Measurements from ENCODE around the gene MBTD1.
"Not testable (repeated sequence)": the region's sequence is repeated elsewhere in the genome, so short reads cannot be mapped to it uniquely, and the experiment has no call there.

Gene MBTD1

GRCh38 chr17:51189162-51189561 lies 70.7 kb downstream of the MBTD1 start:
- DNase-seq (ENCODE audit: low read depth in 2 of 2), result no peak

- no peak for DNase-seq (ENCODE audit: low read depth in 2 of 2)
These were observed 71.5 kb downstream of the MBTD1 start for GRCh38 chr17:51188271-51188833.

DNA sequence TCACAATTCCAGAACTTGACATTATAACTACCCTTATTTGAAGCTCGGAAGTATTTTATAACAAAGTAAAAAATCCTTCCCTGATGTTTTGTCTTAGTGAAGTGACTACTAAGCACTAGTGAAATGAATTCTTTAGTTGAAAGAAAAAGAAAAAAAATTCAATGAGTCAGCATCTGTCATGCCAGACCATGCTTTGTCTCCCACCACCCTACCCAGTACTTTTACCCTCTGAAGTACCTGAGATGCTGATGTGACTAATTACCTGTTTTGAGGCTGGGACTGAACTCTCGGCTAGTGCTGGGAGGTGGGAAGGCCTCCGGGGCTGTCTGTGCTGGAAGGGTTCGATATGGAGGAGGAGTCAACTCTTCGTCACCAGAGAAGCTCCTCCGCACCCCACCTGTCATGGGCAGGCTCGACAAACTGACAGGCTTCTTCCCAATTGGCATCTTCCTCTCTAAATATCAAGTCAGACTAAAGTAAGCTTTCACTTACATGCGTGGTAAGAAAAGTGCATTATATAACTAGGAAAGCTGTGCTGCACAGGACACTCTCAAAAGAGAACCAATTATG lies 74.0 kb downstream of the MBTD1 start:
- DNase-seq (ENCODE audit: low read depth in 2 of 2), result no peak

GRCh38 chr17:51184124-51184523 lies 75.7 kb downstream of the MBTD1 start:
- no peak for DNase-seq (ENCODE audit: low read depth in 2 of 2)

DNA sequence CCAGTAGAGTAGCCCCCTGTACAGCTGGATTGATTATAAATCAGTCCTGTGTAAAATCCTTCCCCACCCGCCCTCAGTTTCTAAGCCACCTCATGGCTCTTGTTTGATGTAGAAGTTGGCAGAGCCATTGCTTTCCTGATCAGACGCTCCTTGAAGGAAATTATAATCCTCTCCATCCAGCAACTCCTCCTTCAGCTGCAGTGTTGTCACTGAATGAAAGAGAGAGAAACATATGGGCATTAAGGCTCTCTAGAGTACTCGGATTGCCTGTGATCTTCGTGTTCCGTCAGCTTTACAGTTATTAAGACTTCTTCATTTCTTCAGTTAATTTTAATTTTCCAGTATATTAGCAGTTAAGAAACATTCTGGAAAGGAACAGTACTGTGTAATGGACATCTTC lies 79.4 kb downstream of the MBTD1 start:
- no peak for DNase-seq (ENCODE audit: low read depth in 2 of 2)

DNA sequence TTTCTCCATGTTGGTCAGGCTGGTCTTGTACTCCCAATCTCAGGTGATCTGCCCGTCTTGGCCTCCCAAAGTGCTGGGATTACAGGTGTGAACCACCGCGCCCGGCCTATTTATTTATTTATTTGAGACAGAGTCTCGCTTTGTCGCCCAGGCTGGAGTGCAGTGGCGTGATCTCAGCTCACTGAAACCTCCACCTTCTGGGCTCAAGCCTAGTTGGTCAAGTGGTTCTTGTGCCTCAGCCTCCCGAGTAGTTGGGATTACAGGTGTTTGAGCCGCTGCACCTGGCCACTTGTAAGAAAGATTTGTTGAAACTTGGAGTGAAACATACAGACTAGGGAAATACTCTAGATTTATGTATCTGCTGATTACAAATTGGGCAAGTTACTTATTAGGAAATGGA lies 87.8 kb downstream of the MBTD1 start:
- DNase-seq (ENCODE audit: low read depth in 2 of 2), result not testable (repeated sequence)

DNA sequence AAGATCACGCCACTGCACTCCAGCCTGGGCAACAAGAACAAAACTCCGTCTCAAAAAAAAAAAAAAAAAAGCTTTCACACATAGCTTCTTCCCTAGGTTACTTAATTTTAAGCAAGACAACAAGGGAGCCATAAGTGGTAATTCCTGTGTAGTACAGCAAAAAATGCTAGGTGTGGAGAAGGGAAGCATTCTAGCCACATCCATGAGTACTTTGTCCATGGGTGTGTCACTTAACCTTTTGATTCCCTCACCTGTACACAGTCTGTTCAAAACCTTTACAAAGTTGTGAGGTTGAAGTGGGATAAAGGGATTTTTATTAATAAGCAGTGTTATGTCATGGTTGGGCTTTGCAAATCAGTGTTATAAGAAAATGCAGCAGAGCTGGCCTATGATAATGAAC lies 89.1 kb downstream of the MBTD1 start:
- DNase-seq (ENCODE audit: low read depth in 2 of 2), result no peak

DNA sequence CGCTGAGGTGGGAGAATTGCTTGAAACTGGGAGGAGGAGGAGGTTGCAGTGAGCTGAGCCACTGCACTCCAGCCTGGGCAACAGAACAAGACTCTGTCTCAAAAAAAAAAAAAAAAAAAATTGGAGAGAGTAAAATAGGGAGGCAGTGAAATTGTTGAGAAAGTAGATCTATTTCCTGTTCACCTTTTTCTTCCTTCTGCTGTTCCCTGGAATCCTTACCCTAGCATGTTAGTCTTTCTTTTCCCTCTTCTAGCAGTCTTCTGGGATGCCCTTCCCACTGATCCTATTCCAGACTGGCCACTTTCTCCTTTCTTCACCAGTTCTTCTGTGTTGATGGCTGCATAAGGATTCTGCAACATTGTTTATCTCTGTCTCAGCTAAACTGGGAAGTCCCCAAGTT lies 90.5 kb downstream of the MBTD1 start:
- DNase-seq (ENCODE audit: low read depth in 2 of 2), result no peak

DNA sequence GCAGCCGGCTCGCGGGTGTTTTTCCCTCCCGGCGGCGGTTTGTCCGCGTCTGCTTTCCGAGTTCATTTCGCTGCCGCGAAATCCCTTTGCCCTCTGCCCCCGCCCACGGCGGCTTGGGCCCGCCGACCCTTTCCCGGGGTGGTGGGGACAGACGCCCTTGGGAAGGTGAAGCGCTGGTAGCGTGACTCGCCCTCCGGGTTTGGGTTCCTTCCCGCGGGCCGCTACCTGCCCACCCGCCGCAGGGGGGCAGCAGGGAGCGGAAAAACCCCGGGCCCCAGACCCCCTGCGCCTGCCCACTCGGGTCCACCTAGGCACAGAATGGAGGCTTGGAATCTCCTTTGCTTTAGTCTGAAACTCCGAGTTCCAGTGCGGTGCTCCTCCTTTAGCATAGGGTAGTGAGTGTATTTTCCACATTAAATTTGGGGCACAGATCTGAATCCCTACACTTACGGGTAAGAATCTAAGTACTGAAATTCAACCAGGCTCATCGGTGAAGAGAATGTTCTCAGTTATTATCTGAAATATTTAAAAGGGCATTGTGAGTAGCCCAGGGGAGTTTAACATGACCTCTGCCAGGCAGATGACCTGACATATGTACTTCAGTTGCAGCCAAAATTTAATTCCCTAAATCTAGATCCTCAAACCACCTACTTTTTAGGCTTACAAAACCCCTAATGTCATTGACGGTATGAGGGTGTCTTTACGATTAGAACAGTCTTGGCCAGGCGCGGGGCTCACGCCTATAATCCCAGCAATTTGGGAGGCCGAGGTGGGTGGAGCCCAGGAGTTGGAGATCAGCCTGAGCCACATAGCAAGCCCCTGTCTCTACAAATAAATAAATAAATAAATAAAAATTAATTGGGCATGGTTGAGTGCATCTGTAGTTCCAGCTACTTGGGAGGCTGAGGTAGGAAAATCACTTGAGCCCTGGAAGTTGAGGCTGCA lies 92.6 kb downstream of the MBTD1 start:
- peak; percentile 60 for DNase-seq (ENCODE audit: low read depth in 2 of 2)

GRCh38 chr17:51166198-51166986 lies 93.5 kb downstream of the MBTD1 start, which contains the start of gene NME2:
TSS of gene NME2 (plus strand) at chr17:51166411. CDS start at chr17:51166831, 420 bp downstream.
- DNase-seq (ENCODE audit: low read depth in 2 of 2), result peak; percentile 55 to 69

- DNase-seq (ENCODE audit: low read depth in 2 of 2), result no peak
These were observed 94.1 kb downstream of the MBTD1 start for GRCh38 chr17:51165680-51166197.

GRCh38 chr17:51164911-51165679 lies 94.8 kb downstream of the MBTD1 start:
- DNase-seq (ENCODE audit: low read depth in 2 of 2), result no peak

DNA sequence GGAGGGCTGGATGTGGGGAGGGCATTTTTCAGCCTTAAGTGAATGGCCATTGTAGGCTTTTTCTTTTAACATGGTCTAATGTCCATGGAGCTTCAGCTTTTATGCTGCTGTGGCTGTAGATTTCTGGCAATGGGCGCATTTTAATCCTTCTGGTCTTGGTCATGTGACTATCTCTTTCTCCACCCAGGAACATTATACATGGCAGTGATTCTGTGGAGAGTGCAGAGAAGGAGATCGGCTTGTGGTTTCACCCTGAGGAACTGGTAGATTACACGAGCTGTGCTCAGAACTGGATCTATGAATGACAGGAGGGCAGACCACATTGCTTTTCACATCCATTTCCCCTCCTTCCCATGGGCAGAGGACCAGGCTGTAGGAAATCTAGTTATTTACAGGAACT lies 98.3 kb downstream of the MBTD1 start:
- DNase-seq (ENCODE audit: low read depth in 2 of 2), result no peak

DNA sequence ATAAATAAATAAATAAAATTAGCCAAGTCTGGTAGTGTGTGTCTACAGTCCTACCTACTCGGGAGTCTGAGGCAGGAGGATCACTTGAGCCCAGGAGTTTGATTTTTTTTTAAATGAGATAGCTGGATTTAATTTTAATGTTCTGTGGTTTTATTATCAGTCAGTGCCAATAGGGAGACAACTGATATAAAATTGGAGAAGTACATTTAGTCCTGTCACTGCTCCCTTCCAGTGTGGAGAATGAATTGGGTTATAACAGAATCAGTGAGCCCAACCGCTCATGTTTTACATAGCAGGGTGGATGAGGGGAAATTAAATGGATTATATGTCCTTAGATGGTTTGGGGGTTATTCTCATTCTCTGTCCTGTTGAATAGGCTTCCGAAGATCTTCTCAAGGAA lies 100.2 kb downstream of the MBTD1 start:
- DNase-seq (ENCODE audit: low read depth in 2 of 2), result no peak

DNA sequence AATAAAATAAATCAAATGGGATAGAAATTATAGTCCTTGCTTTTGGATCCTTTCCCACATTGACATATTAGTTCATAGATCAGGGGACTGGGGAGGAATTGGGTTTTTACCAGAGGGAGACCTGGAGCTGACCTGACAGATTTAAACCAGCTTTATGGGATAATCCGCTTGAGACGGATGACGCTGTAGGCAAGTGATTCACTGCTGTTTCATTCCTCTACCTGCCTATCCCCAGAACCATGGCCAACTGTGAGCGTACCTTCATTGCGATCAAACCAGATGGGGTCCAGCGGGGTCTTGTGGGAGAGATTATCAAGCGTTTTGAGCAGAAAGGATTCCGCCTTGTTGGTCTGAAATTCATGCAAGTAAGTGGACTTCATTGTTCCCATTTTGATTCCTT lies 104.4 kb downstream of the MBTD1 start:
- no peak for DNase-seq (ENCODE audit: low read depth in 2 of 2)

- DNase-seq (ENCODE audit: low read depth in 2 of 2), result no peak
These were observed 105.7 kb downstream of the MBTD1 start for GRCh38 chr17:51154176-51154575.

DNA sequence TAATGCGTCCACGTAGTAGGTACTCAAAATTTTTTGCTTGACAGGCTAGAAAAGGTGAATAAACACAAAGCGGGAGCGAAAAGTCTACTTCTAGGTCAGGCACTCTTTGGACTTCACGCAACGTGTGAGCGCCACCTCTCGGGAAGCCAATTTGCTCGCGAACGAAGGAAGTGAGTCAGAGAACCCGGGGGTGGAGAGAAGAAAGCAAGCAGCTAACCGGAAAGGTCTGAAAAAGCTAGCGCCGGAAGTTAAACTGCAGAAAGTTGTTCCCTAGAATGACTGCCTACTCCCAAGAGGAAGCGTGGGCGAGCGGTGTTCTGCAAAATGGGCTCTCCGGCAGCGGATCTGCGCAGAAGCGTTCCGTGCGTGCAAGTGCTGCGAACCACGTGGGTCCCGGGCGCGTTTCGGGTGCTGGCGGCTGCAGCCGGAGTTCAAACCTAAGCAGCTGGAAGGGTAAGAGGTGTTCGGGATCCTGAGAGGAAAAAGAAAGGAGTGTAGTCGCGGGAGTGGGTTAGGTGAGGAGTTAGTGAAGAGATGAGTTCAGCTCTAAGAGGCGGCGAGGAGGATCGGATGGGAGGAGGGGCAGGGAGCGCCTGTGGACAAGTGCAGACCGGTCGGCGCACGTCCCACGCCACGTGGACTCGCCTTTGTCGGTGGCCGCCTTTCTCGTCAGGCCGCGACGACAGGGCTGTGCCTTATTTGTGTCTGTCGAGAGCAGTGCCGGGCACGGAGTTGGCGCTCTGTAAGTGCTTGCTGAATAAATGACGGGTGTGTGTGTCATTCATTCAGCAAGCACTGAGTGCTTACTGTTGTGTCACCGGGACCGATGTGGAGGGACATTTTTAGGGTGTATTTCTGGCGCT lies 106.4 kb downstream of the MBTD1 start, which contains the start of gene NME1:
NME1 (plus strand) TSS at position 350 of the 863 bp plus-strand sequence. CDS start 2,096 bp downstream, outside the sequence.
- DNase-seq (ENCODE audit: low read depth in 2 of 2), result peak; percentile 97 to 98

DNA sequence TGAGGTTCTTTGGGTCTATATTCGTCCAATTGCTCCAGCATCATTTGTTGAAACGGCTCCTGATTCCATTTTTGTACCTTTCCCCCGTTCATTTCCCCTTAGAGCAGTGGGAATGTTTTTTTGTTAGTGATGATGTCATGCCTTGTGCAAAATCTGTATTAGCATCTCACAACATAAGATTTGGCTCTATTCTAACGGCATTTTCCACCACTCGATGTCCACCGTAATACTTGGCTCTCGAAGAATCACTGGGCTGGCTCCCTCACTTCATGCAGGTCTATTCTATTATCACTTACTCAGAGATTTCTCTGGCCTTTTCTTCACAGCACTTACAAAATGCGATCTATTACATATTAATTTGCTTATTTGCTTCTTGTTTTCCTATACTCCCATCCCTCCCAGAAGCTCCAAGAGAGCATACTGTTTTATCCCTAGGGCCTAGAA lies 107.1 kb downstream of the MBTD1 start:
- no peak for DNase-seq (ENCODE audit: low read depth in 2 of 2)

GRCh38 chr17:51150932-51151331 lies 108.9 kb downstream of the MBTD1 start:
- DNase-seq (ENCODE audit: low read depth in 2 of 2), result no peak

DNA sequence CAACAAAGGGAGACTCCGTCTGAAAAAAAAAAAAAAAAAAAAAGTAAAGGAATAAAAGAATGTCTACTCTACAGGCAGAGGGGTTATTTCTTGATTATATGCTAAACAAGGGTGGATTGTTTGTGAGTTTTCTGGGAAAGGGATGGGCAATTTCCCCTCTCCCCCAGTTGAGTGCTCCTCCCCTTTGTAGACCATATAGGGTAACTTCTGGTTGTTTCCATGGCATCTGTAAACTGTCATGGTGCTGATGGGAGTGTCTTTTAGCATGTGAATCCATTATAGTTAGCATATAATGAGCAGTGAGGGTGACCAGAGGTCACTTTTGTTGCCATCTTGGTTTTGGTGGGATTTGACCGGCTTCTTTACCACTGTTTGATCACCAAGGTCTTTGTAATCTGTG lies 110.7 kb downstream of the MBTD1 start:
- no peak for DNase-seq (ENCODE audit: low read depth in 2 of 2)

All from activated CD4-positive, alpha-beta T cell treated with anti-CD3 and anti-CD28 coated beads for 24 hours (primary cell).